Measurements from ENCODE around the gene CRYZ.
"Not testable (repeated sequence)": the region's sequence is repeated elsewhere in the genome, so short reads cannot be mapped to it uniquely, and the experiment has no call there.

Gene CRYZ

GRCh38 chr1:74732960-74733603 is at the start of gene CRYZ, which contains the start of gene TYW3:
Gene CRYZ, minus strand, starts transcription at chr1:74733050. Its CDS starts 8,229 bp downstream, at chr1:74724821.
Gene TYW3, plus strand, starts transcription at chr1:74733152. Its CDS starts 93 bp downstream, at chr1:74733245.
- peak; percentile 94 for DNase-seq

- no peak for DNase-seq
These were observed 47.7 kb upstream of the CRYZ start for GRCh38 chr1:74780594-74780993.

DNA sequence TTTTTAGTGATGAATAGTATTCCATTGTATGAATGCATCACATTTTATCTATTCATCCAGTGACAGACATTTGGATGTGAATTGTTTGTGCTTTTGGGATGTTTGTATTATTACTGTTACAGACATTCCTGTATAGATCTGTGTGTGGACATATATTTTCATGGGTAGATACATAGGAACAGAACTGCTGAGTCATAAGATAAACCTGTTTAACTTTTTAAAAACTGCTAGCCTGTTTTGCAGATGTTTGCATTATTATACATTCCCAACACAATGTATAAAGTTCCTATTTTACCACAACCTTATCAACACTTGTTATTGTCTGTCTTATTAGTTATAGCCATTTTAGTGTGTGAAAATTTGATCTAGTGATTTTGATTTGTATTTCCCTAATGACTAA is 46.9 kb upstream of the CRYZ start:
- DNase-seq = no peak

- no peak for DNase-seq
These were observed 44.7 kb upstream of the CRYZ start for GRCh38 chr1:74777525-74777924.

GRCh38 chr1:74775735-74776134 is 42.9 kb upstream of the CRYZ start:
- DNase-seq = peak; percentile 19

- peak; percentile 71 for DNase-seq
These were observed 40.7 kb upstream of the CRYZ start for GRCh38 chr1:74773582-74773981.

- DNase-seq = peak; percentile 22
These were observed 40.1 kb upstream of the CRYZ start for GRCh38 chr1:74772945-74773344.

GRCh38 chr1:74771913-74772515 is 39.2 kb upstream of the CRYZ start:
- DNase-seq = peak; percentile 65

DNA sequence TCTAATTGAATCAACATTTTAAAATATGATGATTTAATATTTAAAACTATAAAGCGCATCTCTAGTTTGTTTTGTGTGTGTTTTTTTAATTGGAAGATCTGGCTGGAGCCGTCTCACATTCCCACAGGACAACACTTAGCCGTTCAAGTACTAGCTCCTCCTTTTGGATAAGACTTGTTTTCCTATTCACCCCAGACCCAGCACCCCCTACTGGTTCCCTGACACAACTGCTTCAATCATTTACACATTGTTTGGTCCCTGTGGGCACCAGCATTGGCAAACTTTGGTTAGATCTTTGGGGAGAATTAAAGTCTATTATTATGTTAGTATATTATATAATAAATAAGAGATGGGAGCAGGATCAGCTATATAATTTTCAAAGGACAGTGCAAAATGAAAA is 34.6 kb upstream of the CRYZ start:
- peak; percentile 33 for DNase-seq

- peak; percentile 2 for DNase-seq
These were observed 33.7 kb upstream of the CRYZ start for GRCh38 chr1:74766579-74766978.

DNA sequence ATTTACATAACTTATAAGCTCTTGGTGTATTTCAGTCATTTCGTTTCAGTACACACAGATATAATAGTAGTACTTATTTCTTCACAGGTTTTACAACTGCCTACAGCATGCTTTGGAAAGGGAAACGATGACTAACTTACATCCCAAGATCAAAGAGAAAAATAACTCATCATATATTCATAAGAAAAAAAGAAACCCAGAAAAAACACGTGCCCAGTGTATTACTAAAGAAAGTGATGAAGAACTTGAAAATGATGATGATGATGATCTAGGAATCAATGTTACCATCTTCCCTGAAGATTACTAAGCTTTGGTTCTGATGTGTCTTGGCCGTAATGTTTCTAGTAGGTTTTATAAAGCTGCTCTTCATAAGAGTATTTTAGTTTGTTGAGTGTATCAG is 31.0 kb upstream of the CRYZ start:
- DNase-seq = no peak

DNA sequence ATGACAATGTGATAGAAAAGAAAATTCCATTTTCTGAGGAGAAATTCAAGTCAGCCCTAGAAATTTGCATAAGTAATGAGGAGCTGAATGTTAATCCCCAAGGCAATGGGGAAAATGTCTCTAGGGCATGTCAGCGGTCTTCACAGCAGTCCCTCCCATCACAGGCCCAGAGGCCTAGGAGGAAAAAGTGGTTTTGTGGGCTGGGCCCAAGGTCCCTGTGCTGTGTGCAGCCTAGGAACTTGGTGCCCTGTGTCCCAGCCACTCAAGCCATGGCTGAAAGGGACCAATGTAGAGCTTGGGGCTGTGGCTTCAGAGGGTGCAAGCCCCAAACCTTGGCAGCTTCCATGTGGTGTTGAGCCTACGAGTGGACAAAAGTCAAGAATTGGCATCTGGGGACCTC is 23.8 kb upstream of the CRYZ start:
- not testable (repeated sequence) for DNase-seq

DNA sequence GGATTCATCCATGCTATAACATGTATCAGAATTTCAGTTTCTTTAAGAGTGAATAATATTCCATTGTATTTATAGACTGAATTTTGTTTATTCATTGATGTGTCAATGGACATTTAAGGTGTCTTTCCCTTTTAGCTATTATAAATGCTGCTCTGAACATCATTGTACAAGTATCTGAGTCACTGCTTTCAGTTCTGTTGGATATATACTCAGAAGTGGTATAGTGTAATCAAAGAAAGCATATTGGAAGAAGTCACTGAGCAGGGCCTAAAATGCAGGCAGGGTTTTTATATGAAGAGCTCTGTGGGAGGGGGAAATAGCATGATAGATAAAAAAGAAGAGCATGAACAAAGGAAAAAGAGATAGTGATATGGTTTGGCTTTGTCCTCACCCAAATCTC is 22.6 kb upstream of the CRYZ start:
- DNase-seq = no peak

DNA sequence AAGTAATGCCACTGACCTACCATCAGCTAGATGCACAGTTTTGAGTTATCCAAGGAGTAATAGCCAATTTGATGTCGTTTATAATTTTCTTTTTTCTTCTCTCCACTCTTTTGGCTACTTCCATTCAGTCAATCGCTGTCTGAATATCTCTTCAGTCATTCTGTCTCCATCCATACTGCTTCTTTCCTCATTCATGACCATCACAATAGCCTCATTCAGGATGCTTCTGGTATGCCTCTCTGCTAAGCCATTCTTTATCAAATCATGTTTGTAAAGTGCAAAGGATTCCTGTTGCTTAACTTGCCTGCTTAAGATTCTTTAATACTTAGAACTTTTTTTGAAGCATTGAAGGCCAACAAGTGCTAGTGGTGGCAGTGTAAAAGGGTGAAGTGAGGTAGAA is 20.3 kb upstream of the CRYZ start:
- DNase-seq = no peak

DNA sequence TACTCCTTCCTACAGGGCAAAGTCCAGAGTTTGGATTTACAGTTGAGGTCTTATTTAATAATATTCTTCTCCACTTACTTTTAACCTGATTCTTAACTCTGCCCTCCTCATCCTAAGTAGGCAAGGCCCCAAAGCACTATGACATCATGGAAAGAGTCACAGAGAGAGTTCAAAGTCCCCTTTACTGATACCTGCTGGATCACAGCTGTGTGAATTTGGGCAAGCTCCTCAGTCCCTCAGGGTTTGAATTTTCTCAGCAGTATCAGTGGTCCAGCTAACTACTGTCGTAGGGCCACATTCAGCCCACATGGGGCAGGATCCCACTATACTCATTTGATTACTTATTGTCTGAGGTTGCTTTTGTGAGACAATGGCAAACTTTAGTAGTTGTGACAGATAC is 16.1 kb upstream of the CRYZ start:
- no peak for DNase-seq

DNA sequence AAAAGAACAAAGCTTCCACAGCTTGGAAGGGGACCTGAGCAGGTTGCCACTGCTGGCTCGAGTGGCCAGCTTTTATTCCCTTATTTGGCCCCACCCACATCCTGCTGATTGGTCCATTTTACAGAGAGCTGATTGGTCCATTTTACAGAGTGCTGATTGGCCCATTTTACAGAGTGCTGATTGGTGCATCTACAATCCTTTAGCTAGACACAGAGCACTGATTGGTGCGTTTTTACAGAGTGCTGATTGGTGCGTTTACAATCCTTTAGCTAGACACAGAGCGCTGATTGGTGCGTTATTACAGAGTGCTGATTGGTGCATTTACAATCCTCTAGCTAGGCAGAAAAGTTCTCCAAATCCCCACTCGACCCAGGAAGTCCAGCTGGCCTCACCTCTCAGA is 12.4 kb upstream of the CRYZ start:
- DNase-seq = not testable (repeated sequence)

GRCh38 chr1:74740307-74740980 is 7.6 kb upstream of the CRYZ start:
- not testable (repeated sequence) for DNase-seq

DNA sequence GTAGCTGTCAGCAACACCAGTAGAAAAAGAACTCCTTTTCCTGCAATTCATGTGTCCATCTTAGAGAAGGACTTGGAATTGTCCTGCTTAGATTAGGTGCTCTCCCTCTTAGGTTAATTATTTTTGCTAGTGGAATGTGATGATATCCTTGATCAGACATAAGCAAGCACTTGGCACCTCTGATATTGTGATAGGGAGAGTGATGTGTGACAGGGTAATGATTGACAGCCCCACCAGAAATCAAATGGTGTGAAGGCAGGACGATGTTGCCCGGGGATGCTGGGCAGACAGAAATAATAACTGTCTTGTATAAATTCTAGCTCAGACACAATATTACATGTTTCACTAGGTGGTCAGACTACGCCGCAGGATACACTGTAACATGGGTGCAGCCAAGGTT is 4.5 kb upstream of the CRYZ start:
- DNase-seq = no peak

GRCh38 chr1:74733604-74734484 is 994 bp upstream of the CRYZ start:
- peak; percentile 77 for DNase-seq

GRCh38 chr1:74732071-74732946 is 541 bp downstream of the CRYZ start:
- DNase-seq = peak; percentile 50

GRCh38 chr1:74731399-74732052 is 1.3 kb downstream of the CRYZ start:
- no peak for DNase-seq
